Smooth muscle cell (in vitro differentiated cells): ENCODE results near the gene NUDT8. TPM values are rescaled to one million over a fixed set of nuclear protein-coding genes. Genes with fewer than 3 reads are reported as not detected.
A peak's percentile ranks its signal among the peaks of the same experiment; 100 is the strongest.

ENCODE experiments used
- DNase-seq: peaks from one replicate; lab custom pipeline; 2025; ENCODE audit not compliant: unreplicated experiment; lab: John Stamatoyannopoulos, UW
- H2AFZ ChIP-seq: fragments of 200-600 bp; sonication (generic); 2 replicates; pipeline ENCODE4 v1.6.0; 2016; ENCODE audit warnings: antibody characterized with exemption, low read depth, mild to moderate bottlenecking
- H3F3A ChIP-seq: fragments of 200-600 bp; sonication (generic); 2 replicates; pipeline ENCODE4 v1.6.0; 2017; ENCODE audit warnings: antibody characterized with exemption, low read depth
- H3K27ac ChIP-seq: fragments of 200-600 bp; sonication (generic); 2 replicates; pipeline ENCODE4 v1.5.1; 2016; ENCODE audit warnings: low read depth, mild to moderate bottlenecking
- H3K27me3 ChIP-seq: fragments of 200-600 bp; sonication (generic); 2 replicates; pipeline ENCODE4 v1.6.1; 2016; ENCODE audit warnings: low read depth, mild to moderate bottlenecking
- H3K36me3 ChIP-seq: fragments of 200-600 bp; sonication (generic); 2 replicates; pipeline ENCODE4 v1.5.1; 2016; ENCODE audit warnings: low read depth
- H3K4me1 ChIP-seq: fragments of 200-600 bp; sonication (generic); 2 replicates; pipeline ENCODE4 v1.5.1; 2016; ENCODE audit warnings: low read depth
- H3K4me2 ChIP-seq: fragments of 200-600 bp; sonication (generic); 2 replicates; pipeline ENCODE4 v1.6.0; 2016; ENCODE audit warnings: mild to moderate bottlenecking
- H3K4me3 ChIP-seq: fragments of 200-600 bp; sonication (generic); 2 replicates; pipeline ENCODE4 v1.5.1; 2016; ENCODE audit warnings: mild to moderate bottlenecking
- H3K79me2 ChIP-seq: fragments of 200-600 bp; sonication (generic); 2 replicates; pipeline ENCODE4 v1.6.0; 2016; ENCODE audit warnings: low read depth, mild to moderate bottlenecking
- H3K9ac ChIP-seq: fragments of 200-600 bp; sonication (generic); 2 replicates; pipeline ENCODE4 v1.6.0; 2016; ENCODE audit warnings: low read depth
- H3K9me3 ChIP-seq: fragments of 200-600 bp; sonication (generic); replicated peaks from 2 replicates; pipeline ENCODE4 v1.5.1; 2016; ENCODE audit warnings: low read depth
- H4K20me1 ChIP-seq: fragments of 200-600 bp; sonication (generic); 2 replicates; pipeline ENCODE4 v1.6.0; 2016; ENCODE audit warnings: low read depth
- WGBS: methylation state at CpG from one replicate; pipeline ENCODE4 v1.1.7; 2016; ENCODE audit warnings: low lambda C conversion rate; 5-methylcytosine and 5-hydroxymethylcytosine counted together
- polyA plus RNA-seq: library from polyadenylated mRNA; unstranded; fragments of >200 nt; fragmentation: Nextera tagmentation; extraction: Ambion mirVana; gene quantifications from 2 replicates; pipeline ENCODE4 v1.2.1, GENCODE V29; 2016
- total RNA-seq: library from RNA; depleted of rRNA; stranded (reverse); fragments of >200 nt; gene quantifications from 2 replicates; pipeline ENCODE4 v1.2.3, GENCODE V29; 2014
- TF ChIP-seq, protein P1 (sequence below): fragments of 200-600 bp; sonication (generic); IDR thresholded peaks from 2 replicates; pipeline ENCODE4 v1.5.1; 2017; ENCODE audit warnings: borderline replicate concordance, mild to moderate bottlenecking, antibody characterized with exemption; ENCODE audit not compliant: insufficient read depth, poor library complexity, severe bottlenecking

The NUDT8 gene
- total and polyA plus RNA-seq, 2 experiments from 2014 or later, result 0.67 to 15.6 TPM

DNA sequence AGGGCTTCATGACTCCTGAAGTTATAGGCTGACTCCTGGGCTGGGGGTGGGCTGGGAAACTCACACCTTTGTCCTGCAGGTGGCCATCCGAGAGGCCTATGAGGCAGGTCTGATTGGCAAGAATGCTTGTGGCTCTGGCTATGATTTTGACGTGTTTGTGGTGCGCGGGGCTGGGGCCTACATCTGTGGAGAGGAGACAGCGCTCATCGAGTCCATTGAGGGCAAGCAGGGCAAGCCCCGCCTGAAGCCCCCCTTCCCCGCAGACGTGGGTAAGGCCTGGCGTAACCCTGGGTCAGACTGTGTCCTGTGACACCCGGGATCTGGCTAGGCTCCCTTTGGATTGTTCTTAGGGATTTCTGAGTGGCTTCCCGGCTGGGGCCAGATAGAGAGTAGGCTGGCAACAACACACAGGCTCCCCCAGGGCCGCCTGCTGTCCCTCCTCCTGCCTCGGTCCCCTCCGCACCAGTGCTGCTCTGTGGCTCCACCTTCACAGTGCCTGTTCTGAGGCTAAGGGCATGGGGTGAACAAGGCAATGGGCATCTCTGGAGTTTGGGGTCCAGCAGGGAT lies 19.4 kb downstream of the NUDT8 start:
- Histone ChIP-seq H3K27me3 (no peaks in the 10 kb centered on the region), H3K4me3 (no peak overlapping the region), H4K20me1 (no peaks in the 10 kb centered on the region), H3K9ac (no peak overlapping the region), H3F3A (no peaks in the 10 kb centered on the region), H3K4me1 (peaks cover 8% of the 10 kb centered on the region), H3K9me3 (no peaks in the 10 kb centered on the region), H3K36me3 (no peaks in the 10 kb centered on the region), H3K79me2 (peaks cover 16% of the 10 kb centered on the region), H3K27ac (no peak overlapping the region), H3K4me2 (no peak overlapping the region), H2AFZ (no peak overlapping the region)
- TF ChIP-seq, protein P1, sequence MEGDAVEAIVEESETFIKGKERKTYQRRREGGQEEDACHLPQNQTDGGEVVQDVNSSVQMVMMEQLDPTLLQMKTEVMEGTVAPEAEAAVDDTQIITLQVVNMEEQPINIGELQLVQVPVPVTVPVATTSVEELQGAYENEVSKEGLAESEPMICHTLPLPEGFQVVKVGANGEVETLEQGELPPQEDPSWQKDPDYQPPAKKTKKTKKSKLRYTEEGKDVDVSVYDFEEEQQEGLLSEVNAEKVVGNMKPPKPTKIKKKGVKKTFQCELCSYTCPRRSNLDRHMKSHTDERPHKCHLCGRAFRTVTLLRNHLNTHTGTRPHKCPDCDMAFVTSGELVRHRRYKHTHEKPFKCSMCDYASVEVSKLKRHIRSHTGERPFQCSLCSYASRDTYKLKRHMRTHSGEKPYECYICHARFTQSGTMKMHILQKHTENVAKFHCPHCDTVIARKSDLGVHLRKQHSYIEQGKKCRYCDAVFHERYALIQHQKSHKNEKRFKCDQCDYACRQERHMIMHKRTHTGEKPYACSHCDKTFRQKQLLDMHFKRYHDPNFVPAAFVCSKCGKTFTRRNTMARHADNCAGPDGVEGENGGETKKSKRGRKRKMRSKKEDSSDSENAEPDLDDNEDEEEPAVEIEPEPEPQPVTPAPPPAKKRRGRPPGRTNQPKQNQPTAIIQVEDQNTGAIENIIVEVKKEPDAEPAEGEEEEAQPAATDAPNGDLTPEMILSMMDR, result no peak
- 95% methylated on average over 15 of the region's 15 CpGs for WGBS
- no peak for DNase-seq

DNA sequence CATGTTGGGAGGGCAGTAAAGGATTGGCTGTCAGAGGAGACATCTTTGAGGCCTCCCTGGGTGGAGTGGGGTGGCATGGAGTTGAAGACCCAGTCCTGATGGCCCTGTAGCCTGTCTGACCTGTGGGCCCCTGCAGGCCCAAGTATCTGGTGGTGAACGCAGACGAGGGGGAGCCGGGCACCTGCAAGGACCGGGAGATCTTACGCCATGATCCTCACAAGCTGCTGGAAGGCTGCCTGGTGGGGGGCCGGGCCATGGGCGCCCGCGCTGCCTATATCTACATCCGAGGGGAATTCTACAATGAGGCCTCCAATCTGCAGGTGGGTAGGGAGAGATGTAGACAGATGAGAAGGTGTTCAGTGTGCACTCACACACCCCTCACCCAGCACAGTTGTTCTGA lies 20.4 kb downstream of the NUDT8 start:
- Histone ChIP-seq H3K27me3 (no peaks in the 10 kb centered on the region), H3K4me1 (peaks cover 17% of the 10 kb centered on the region), H3F3A (no peaks in the 10 kb centered on the region), H3K9me3 (no peaks in the 10 kb centered on the region), H2AFZ (no peak overlapping the region), H3K9ac (no peak overlapping the region), H3K4me2 (no peak overlapping the region), H3K27ac (no peak overlapping the region), H3K79me2 (peaks cover 16% of the 10 kb centered on the region), H3K36me3 (no peaks in the 10 kb centered on the region), H3K4me3 (no peak overlapping the region), H4K20me1 (no peaks in the 10 kb centered on the region)
- no peak for DNase-seq
- WGBS, result 98% methylated on average over 10 of the region's 10 CpGs
- TF ChIP-seq, protein P1, result no peak

GRCh38 chr11:67608486-67608885 lies 21.3 kb downstream of the NUDT8 start:
- H3K79me2 ChIP-seq, result peaks cover 16% of the 10 kb centered on the region
- no peak overlapping the region for H2AFZ ChIP-seq
- no peaks in the 10 kb centered on the region for H4K20me1 ChIP-seq
- H3K27ac ChIP-seq, result no peak overlapping the region
- H3K4me1 ChIP-seq, result peaks cover 18% of the 10 kb centered on the region
- DNase-seq, result no peak
- 97% methylated on average over 8 of the region's 8 CpGs for WGBS
- TF ChIP-seq, protein P1, result no peak
- no peak overlapping the region for H3K4me3 ChIP-seq
- H3K4me2 ChIP-seq, result no peak overlapping the region
- H3K9me3 ChIP-seq, result no peaks in the 10 kb centered on the region
- no peaks in the 10 kb centered on the region for H3F3A ChIP-seq
- no peaks in the 10 kb centered on the region for H3K36me3 ChIP-seq
- no peaks in the 10 kb centered on the region for H3K27me3 ChIP-seq
- no peak overlapping the region for H3K9ac ChIP-seq

- no peak overlapping the region for H2AFZ ChIP-seq
- H3K36me3 ChIP-seq, result no peaks in the 10 kb centered on the region
- WGBS, result 65% methylated on average over 9 of the region's 9 CpGs
- H3F3A ChIP-seq, result no peaks in the 10 kb centered on the region
- no peak for DNase-seq
- H3K4me2 ChIP-seq, result peak overlapping the region; percentile 87
- TF ChIP-seq, protein P1, result no peak
- peaks cover 16% of the 10 kb centered on the region for H3K79me2 ChIP-seq
- H3K27ac ChIP-seq, result no peak overlapping the region
- no peaks in the 10 kb centered on the region for H3K9me3 ChIP-seq
- no peaks in the 10 kb centered on the region for H3K27me3 ChIP-seq
- peak overlapping the region; percentile 84 for H3K9ac ChIP-seq
- peak overlapping the region; percentile 71 for H3K4me3 ChIP-seq
- H3K4me1 ChIP-seq, result peaks cover 18% of the 10 kb centered on the region
- no peaks in the 10 kb centered on the region for H4K20me1 ChIP-seq
Observed at GRCh38 chr11:67607507-67607906, 22.2 kb downstream of the NUDT8 start.
